HG03095 (cell line): Measurements from ENCODE around the gene TSPEAR.
"Not testable (repeated sequence)": the region's sequence is repeated elsewhere in the genome, so short reads cannot be mapped to it uniquely, and the experiment has no call there.

ENCODE experiments used
- ATAC-seq: cut with Tn5 transposase; IDR thresholded peaks from one replicate; pipeline ENCODE4 v1.9.1; 2021; ENCODE audit warnings: moderate library complexity; ENCODE audit not compliant: unreplicated experiment

The TSPEAR gene

GRCh38 chr21:44574457-44575306 lies 136.7 kb downstream of the TSPEAR start:
- no peak for ATAC-seq

GRCh38 chr21:44573630-44574456 lies 137.5 kb downstream of the TSPEAR start, which contains the start of gene KRTAP10-4:
Gene KRTAP10-4, plus strand, starts transcription at chr21:44573729. Its CDS starts 30 bp downstream, at chr21:44573759.
- not testable (repeated sequence) for ATAC-seq

DNA sequence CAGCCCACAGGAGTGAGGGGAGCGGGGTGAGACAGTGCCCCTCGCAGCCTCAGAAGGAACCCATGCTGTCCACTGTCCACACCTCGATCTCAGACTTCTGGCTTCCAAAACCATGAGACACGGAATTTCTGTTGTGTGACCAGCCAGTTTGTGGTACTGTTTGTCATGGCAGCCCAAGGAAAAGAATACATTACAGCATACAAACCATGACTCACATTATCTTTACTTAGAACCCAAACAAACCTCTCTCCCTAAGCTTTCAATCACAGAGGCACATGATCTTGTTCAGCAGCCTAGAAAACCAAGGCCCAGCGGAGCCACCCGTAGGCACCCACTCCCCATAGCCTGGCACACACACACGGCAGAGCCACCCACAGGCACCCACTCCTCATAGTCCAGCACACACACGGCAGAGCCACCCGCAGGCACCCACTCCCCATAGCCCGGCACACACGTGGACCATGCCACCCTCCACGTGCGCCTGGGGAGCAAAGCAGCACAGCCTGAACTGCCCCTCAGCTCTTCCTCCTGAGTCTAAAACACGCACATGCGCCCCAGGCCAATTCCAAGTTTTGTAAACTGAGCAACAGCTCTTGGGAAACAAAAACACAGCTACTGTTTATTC lies 138.3 kb downstream of the TSPEAR start:
- ATAC-seq, result no peak

- ATAC-seq, result no peak
Observed at GRCh38 chr21:44571844-44572782, 139.3 kb downstream of the TSPEAR start.

DNA sequence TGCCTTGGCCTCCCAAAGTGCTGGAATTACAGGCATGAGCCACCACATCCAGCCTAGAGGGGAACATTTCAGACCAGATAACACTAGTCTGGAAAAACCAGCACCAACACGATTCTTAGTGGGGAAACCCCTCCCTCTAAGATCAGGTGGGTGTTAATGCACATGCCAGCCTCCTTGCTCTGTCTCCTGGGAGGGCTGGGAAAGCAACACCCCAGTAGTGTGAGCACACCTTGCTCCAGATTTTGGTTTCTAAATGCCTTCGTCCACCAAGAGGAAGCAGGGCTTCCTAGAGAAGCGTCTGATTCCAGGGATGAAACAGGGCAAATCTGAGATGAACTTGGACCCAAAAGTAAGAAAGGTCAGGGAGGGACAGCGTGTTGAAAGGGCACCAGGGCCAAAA lies 140.1 kb downstream of the TSPEAR start:
- no peak for ATAC-seq

- no peak for ATAC-seq
Observed at GRCh38 chr21:44569861-44570517, 141.4 kb downstream of the TSPEAR start.

GRCh38 chr21:44568667-44569556 lies 142.5 kb downstream of the TSPEAR start:
- no peak for ATAC-seq

DNA sequence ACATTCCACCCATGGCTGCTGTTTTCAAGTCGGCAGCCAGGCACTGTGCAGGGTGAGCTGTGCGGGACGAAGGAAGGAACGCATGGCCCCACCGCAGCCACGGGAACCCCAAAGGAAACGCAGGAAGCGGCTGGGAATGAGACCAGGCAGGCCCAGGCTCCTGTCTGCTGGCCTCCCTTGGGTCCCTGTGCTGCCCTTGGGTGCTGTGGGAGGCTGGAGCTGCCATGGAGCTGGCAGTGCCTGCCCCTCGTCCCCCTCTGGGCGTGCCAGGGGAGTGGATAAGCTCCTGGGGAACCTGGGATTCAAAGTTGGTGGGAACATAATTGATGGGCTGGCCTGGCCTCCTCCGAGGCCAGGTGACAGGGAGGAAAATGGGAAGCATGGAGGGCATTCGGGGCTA lies 143.1 kb downstream of the TSPEAR start:
- ATAC-seq, result no peak

DNA sequence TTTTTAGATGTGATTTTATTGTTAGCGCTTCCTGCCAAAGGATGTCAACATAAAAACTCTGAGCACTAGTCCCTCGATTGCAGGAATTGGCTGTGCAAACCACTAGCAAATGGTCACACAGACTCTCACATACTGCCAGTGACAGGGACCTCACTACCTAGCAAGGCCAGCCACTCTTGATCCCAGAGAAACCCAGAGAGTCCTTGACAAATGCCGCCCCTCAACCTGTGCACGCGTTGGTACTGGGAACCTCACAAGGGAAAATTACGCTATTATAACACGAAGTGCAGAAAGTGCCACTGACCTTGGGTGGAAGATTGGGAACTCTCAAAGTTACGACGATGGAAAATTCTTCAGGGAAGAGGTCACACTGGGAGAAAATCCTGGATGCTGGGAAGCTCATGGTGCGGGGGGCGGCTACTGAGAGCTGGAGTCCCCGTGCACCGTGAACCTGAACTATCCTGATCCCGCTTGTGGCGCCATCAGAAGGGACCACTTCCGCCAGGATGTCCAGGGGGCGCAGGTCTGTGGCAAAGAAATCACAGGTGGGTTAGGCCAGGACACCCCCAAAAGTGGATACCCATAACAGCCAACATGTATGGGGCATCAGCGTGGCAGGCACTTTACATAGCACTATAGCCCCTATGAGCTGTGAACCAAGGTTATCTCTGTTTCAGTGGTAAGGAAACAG lies 143.7 kb downstream of the TSPEAR start:
- no peak for ATAC-seq

DNA sequence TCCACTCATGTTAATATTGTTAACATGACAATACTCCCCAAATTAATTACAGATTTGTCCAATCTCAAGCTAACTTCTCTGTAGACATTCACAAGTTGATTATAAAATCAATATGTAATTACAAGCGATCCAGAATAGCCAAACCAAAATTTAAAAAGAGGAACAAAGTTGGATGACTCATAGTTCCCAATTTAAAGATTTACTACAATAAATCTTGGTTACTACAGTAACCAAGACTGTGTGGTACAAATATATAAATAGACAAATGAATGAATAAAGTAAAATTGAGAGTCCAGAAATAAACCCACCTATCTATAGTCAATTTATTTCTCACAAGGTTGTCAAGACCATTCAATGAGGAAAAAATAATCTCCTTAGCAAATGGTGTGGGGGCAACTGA lies 145.0 kb downstream of the TSPEAR start:
- no peak for ATAC-seq

DNA sequence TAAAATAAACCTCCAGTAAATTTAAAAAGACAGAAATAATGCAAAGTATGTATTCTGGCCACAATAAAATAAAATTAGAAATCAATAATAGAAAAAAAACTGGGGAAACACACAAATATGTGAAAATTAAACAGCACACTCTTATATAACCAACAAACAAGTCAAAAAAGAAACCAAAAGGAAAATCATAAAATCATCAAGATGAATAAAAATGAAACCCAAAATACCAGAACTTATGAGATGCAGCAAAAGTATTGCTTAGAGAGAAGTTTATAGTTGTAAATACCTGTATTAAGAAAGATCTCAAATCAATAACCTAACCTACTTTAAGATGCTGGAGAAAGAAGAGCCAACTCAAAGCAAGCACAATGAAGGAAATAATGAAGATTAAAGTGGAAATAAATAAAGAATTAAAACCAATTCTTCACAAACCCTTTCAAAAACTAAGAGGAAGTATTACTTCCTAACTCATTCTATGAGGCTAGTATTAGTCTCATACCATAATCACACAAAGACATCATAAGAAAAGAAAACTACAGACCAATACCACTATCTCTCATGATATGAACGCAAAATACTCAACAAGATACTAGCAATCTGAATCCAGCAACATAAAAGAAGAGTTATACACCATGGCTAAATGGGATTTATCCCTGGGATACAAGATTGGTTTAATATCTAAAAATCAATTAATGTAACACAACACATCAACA lies 146.3 kb downstream of the TSPEAR start:
- ATAC-seq, result no peak

DNA sequence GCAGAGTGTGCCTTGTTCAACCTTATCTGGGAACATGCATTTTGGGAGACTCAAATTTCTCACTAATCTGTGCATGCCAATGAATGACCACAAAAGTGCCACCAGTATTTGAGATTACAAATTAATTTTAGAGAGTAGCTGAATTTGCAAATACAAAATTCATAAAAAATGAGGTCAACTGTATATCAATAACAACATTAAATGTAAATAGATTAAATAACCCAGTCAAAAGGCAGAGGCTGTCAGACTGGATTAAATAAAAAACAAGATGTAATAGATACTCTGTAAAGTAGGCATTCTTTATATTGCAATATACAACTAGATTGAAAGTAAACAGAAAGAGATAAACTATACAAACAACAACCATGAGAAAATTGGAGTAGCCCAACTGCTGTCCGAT lies 147.3 kb downstream of the TSPEAR start:
- ATAC-seq, result no peak

GRCh38 chr21:44558695-44559094 lies 152.7 kb downstream of the TSPEAR start, which contains the start of gene KRTAP10-3:
Gene KRTAP10-3, minus strand, starts transcription at chr21:44558795. Its CDS starts 80 bp downstream, at chr21:44558715.
- no peak for ATAC-seq

DNA sequence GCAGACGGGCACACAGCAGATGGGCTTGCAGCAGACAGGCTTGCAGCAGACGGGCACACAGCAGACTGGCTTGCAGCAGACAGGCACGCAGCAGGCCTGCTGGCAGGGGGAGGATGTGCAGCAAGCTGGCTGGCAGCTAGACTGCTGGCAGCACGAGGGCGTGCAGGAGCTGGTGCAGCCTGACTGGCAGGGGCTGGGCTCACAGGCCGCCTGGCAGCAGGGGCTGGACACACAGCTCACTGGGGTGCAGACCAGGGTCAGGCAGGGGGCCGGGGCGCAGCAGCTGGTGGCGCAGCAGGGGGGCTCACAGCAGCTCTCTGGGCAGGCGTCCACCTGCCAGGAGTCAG lies 153.1 kb downstream of the TSPEAR start:
- not testable (repeated sequence) for ATAC-seq

GRCh38 chr21:44557491-44558328 lies 153.7 kb downstream of the TSPEAR start:
- ATAC-seq, result no peak

- no peak for ATAC-seq
Observed at GRCh38 chr21:44556879-44557278, 154.5 kb downstream of the TSPEAR start.
